Spleen (tissue), 7 donors: ENCODE measurements around the gene NUAK2.

ENCODE experiments used
- POLR2AphosphoS5 ChIP-seq, 3 donors: sonication (generic); formaldehyde crosslinking; IDR thresholded peaks; one replicate each; pipeline ENCODE4 v1.5.1; 2017; ENCODE audit warnings: antibody characterized with exemption in 3 of 3
- TF ChIP-seq, protein P1 (sequence below), 11 experiments: fragments of 200-600 bp in 7 of 11; fragments of 450-650 bp in 4 of 11; sonication (generic) in 4 of 11; IDR thresholded peaks in 8 of 11; conservative IDR thresholded peaks in 3 of 11; 1 replicate in 7 of 11; 2 replicates in 4 of 11; pipeline versions ENCODE4 v1.4.0 to v1.8.0; 2016 to 2021; ENCODE audit warnings: antibody characterized with exemption in 11 of 11, inconsistent platforms in 4 of 11, mild to moderate bottlenecking in 1 of 11
- donor health status: DM: no; HTN: no; CAD: no; lungs with moderate emphysema.
- donor health status: DM: no; HTN: no; CAD: no.
- donor health status: DM: no; HTN: no; CAD: no.

DNA sequence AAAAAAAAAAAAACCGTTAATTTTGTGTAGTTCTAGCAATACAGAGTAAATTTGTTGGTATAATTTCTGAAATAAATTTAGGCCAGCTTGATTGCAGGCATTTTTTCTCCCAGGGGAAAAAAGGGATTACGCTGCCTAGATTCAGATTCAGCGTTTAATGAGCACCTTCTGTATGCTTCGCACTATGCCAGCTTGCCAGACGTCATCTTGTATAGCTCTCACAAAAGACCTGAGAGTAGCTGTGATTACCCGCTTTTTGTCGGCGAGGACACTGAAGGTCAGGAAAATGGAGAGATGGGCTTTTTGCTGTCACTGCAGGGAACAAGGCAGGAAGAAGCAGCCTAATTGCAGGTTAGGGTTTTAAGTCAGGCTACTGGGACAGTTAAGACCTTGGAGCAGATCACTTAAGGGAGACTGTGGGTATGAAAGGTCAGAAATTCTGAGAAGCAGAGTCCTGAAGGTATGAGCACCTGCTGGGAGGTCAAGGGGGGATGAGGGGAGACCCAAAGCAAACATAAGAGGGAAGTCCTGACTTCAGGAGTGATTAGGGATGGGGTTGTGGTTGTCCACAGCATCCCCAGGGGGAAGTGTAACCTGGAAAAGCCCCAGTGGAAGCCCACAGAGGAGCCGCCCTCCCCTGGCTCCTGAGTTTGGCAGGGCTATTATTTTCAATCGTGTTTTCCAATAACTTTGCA, 54.8 kb downstream of the NUAK2 start:
- no peak for TF ChIP-seq POLR2AphosphoS5 (IDR thresholded peaks at IDR 0.05)
- TF ChIP-seq, protein P1, sequence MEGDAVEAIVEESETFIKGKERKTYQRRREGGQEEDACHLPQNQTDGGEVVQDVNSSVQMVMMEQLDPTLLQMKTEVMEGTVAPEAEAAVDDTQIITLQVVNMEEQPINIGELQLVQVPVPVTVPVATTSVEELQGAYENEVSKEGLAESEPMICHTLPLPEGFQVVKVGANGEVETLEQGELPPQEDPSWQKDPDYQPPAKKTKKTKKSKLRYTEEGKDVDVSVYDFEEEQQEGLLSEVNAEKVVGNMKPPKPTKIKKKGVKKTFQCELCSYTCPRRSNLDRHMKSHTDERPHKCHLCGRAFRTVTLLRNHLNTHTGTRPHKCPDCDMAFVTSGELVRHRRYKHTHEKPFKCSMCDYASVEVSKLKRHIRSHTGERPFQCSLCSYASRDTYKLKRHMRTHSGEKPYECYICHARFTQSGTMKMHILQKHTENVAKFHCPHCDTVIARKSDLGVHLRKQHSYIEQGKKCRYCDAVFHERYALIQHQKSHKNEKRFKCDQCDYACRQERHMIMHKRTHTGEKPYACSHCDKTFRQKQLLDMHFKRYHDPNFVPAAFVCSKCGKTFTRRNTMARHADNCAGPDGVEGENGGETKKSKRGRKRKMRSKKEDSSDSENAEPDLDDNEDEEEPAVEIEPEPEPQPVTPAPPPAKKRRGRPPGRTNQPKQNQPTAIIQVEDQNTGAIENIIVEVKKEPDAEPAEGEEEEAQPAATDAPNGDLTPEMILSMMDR (IDR thresholded peaks at IDR 0.05 in 8 of 11, conservative IDR thresholded peaks at IDR 0.05 in 3 of 11): no peak
